ENCODE data around the gene DGCR8. TPM values are rescaled to one million over a fixed set of nuclear protein-coding genes. Genes with fewer than 3 reads are reported as not detected.

The DGCR8 gene
- total and polyA plus RNA-seq, 7 donors, result 6.7 to 32.7 (median 15.3) TPM

DNA sequence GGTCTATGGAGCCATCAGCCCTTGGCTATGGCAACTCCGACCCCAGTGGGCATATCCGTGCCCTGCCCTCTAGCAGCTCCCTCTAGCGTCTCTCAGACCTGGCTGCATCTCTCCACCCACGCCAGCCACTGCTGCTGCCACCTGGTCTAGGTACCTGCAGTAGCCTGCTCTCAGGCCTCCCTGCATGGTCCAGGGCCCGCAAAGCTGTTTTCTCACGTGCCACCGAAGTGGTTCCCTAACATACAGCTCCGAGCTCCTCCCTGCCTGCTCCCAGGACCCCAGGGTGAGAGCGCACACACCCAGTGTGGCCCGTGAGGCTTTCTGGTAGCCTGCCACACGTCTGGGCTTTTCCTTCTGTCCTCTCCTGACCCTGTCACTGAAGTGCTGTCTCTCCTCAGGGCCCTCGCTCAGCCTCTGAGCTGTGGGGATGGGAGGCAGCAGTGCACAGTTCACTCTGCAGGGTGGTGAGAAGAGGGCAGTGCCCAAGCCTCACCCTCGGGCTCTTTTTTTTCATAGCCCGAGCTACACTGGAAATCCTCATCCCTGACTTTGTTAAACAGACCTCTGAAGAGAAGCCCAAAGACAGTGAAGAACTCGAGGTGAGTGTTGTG is 14.3 kb downstream of the DGCR8 start:
- H3K27me3 ChIP-seq, result no peaks in the 10 kb centered on the region
- intact Hi-C loops (cut with DNase I), result no loop called here
- DNase-seq, result no peak
- H3K4me3 ChIP-seq, result no peak overlapping the region
- no peaks in the 10 kb centered on the region for H3K4me1 ChIP-seq
- H3K9me3 ChIP-seq, result no peaks in the 10 kb centered on the region
- H3K27ac ChIP-seq, result no peak overlapping the region
- TF ChIP-seq EP300 (IDR thresholded peaks at IDR 0.05) (no peak), POLR2A (IDR thresholded peaks at IDR 0.05) (no peak), POLR2AphosphoS5 (IDR thresholded peaks at IDR 0.05) (no peak)
- TF ChIP-seq, protein P1, sequence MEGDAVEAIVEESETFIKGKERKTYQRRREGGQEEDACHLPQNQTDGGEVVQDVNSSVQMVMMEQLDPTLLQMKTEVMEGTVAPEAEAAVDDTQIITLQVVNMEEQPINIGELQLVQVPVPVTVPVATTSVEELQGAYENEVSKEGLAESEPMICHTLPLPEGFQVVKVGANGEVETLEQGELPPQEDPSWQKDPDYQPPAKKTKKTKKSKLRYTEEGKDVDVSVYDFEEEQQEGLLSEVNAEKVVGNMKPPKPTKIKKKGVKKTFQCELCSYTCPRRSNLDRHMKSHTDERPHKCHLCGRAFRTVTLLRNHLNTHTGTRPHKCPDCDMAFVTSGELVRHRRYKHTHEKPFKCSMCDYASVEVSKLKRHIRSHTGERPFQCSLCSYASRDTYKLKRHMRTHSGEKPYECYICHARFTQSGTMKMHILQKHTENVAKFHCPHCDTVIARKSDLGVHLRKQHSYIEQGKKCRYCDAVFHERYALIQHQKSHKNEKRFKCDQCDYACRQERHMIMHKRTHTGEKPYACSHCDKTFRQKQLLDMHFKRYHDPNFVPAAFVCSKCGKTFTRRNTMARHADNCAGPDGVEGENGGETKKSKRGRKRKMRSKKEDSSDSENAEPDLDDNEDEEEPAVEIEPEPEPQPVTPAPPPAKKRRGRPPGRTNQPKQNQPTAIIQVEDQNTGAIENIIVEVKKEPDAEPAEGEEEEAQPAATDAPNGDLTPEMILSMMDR (IDR thresholded peaks at IDR 0.05), result no peak
- peaks cover 49 to 100% (median 77%) of the 10 kb centered on the region in 4 donors for H3K36me3 ChIP-seq
- WGBS, 2 donors, result 95 to 96% methylated on average over 15 of the region's 15 CpGs

DNA sequence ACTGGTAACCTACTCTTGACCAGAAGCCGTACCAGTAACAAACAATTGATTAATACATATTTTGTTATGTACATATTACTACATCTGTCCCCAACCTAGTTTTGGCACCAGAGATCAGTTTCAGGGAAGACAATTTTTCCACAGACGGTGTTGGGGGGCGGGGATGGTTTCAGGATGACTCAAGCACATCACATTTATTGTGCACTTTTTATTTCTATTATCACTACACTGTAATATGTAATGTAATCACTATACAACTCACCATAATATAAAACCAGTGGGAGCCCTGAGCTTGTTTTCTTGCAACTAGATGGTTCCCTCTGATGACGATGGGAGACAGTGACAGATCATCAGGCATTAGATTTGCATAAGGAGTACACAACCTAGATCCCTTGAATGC is 15.5 kb downstream of the DGCR8 start:
- TF ChIP-seq POLR2AphosphoS5 (IDR thresholded peaks at IDR 0.05) (no peak), EP300 (IDR thresholded peaks at IDR 0.05) (no peak), POLR2A (IDR thresholded peaks at IDR 0.05) (no peak)
- TF ChIP-seq, protein P1 (IDR thresholded peaks at IDR 0.05), result no peak
- H3K36me3 ChIP-seq, result peaks cover 37 to 100% (median 76%) of the 10 kb centered on the region in 4 donors
- WGBS, 2 donors, result 85 to 93% methylated on average over 4 of the region's 4 CpGs
- H3K4me3 ChIP-seq, result no peak overlapping the region
- no peaks in the 10 kb centered on the region for H3K9me3 ChIP-seq
- no peaks in the 10 kb centered on the region for H3K27me3 ChIP-seq
- H3K4me1 ChIP-seq, result no peaks in the 10 kb centered on the region
- no peak for DNase-seq
- intact Hi-C loops (cut with DNase I), result no loop called here
- no peak overlapping the region for H3K27ac ChIP-seq

DNA sequence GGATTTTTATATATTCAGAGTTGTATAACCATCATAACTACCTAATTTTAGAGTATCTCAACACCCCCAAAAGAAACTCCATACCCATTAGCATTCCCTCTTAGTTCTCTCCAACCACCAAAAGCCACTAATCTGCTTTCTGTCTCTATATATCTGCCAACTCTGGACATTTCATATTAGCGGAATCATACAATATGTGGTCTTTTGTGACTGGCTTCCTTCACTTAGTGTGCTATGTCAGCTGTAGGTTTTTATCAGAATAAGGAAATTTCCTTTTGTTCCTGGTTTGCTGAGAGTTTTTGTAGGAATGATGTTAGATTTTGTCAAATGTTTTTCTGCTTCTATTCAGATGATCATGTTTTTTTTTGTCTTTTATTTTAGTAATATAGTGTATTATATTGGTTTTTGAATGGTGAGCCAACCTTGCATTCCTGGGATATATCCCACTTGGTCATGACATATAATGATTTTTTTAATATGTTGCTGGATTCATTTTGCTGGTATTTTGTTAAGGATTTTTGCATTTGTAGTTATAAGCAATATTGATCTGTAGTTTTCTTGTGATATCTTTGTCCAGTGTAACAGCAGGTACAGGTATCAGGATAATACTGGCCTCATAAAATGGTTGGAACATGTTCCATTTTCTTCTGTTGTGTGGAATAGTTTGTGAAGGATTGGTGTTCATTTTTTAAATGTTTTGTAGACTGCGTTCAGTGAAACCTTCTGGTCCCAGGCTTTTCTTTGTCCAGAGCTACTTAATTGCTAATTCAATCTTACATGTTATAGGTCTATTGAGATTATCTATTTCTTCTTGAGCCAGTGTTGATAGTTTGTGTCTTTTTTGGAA is 16.8 kb downstream of the DGCR8 start:
- intact Hi-C loops (cut with DNase I), result no loop called here
- Histone ChIP-seq H3K9me3 (no peaks in the 10 kb centered on the region), H3K36me3 (peaks cover 27 to 100% (median 74%) of the 10 kb centered on the region in 4 donors), H3K4me1 (no peaks in the 10 kb centered on the region), H3K27me3 (no peaks in the 10 kb centered on the region), H3K4me3 (no peak overlapping the region), H3K27ac (no peak overlapping the region)
- 96 to 97% methylated on average over 2 of the region's 2 CpGs for WGBS, 2 donors
- no peak for DNase-seq
- TF ChIP-seq POLR2A (IDR thresholded peaks at IDR 0.05), result no peak
- TF ChIP-seq, protein P1 (IDR thresholded peaks at IDR 0.05), result no peak
- no peak for TF ChIP-seq POLR2AphosphoS5 (IDR thresholded peaks at IDR 0.05)
- no peak for TF ChIP-seq EP300 (IDR thresholded peaks at IDR 0.05)

DNA sequence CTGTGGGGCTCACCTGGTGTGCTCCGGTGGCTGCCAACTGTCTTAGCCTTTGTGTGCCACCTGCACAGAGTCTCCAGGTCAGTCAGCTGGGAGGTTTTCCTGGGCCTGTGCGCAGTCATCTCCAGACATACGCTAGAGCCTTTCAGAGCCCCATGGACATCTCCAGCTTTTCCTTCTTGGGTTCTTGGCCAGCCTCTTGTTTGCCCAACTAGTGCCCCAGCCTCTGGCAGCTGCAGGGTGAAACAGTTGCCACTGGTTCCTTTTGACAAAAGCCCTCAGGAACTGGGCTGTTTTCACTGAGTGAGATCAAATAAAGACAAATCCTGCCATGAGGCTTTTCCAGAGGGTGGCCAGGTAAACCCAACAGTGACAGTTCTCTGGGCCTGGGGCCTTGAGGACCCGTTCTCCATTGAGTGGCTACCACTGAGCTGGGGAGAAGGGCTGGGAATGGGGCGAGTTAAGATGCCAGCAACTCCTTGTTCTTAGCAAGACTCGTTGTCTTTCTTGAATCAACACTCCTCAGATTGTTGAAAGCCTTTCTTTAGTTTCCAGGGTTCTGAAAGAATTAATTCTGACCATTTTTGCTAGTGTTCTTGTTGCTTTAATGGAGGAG is 19.2 kb downstream of the DGCR8 start:
- H3K4me3 ChIP-seq, result no peak overlapping the region
- no peaks in the 10 kb centered on the region for H3K4me1 ChIP-seq
- H3K27me3 ChIP-seq, result no peaks in the 10 kb centered on the region
- H3K9me3 ChIP-seq, result no peaks in the 10 kb centered on the region
- no peak for DNase-seq
- intact Hi-C loops (cut with DNase I), result no loop called here
- 96% methylated on average over 6 of the region's 6 CpGs for WGBS, 2 donors
- H3K36me3 ChIP-seq, result peaks cover 16 to 91% (median 58%) of the 10 kb centered on the region in 4 donors
- H3K27ac ChIP-seq, result no peak overlapping the region
- TF ChIP-seq, protein P1 (IDR thresholded peaks at IDR 0.05), result no peak
